Gastroesophageal sphincter (tissue), 3 donors: ENCODE data around the gene ANXA5.

Experiments
- CTCF ChIP-seq, 4 experiments: fragments of 200-600 bp in 2 of 4; fragments of 450-650 bp in 2 of 4; sonication (generic) in 1 of 4; IDR thresholded peaks; one replicate each; pipeline ENCODE4 v1.5.1; 2017 to 2019; ENCODE audit warnings: antibody characterized with exemption in 4 of 4, mild to moderate bottlenecking in 2 of 4, moderate library complexity in 2 of 4
- POLR2AphosphoS5 ChIP-seq: sonication (generic); formaldehyde crosslinking; IDR thresholded peaks from one replicate; pipeline ENCODE4 v1.6.1; 2017; ENCODE audit warnings: antibody characterized with exemption

- TF ChIP-seq CTCF (IDR thresholded peaks at IDR 0.05) (no peak), POLR2AphosphoS5 (no peak)
Measured at GRCh38 chr4:121702136-121702535, 5.4 kb upstream of the ANXA5 start.
